Large intestine (tissue), 12 donors: ENCODE results near the gene ARMC6. TPM values are rescaled to one million over a fixed set of nuclear protein-coding genes. Genes with fewer than 3 reads are reported as not detected.

Experiments used
- DNase-seq, 2 donors: peaks; one replicate each; pipeline versions ENCODE4 v3.0.0 to v3.0.0-alpha.2; 2013
- H3K27ac ChIP-seq: one replicate; pipeline ENCODE4 v1.5.1; 2013; ENCODE audit warnings: low read length
- H3K27me3 ChIP-seq: 2 replicates; pipeline ENCODE4 v1.6.1; 2013; ENCODE audit warnings: low read length; ENCODE audit not compliant: control insufficient read depth, insufficient read depth
- H3K36me3 ChIP-seq: 2 replicates; pipeline ENCODE4 v1.6.1; 2013; ENCODE audit warnings: low read length; ENCODE audit not compliant: control insufficient read depth, insufficient read depth
- H3K4me1 ChIP-seq: one replicate; pipeline ENCODE4 v1.6.1; 2013; ENCODE audit warnings: low read length; ENCODE audit not compliant: control insufficient read depth, insufficient read depth
- H3K4me3 ChIP-seq: one replicate; pipeline ENCODE4 v1.5.1; 2013; ENCODE audit warnings: low read length
- H3K9me3 ChIP-seq: one replicate; pipeline ENCODE4 v1.6.1; 2013; ENCODE audit warnings: mild to moderate bottlenecking, low read depth, low read length, moderate library complexity; ENCODE audit not compliant: control insufficient read depth
- WGBS: methylation state at CpG from one replicate; pipeline ENCODE4 v1.1.5; 2013; ENCODE audit warnings: low lambda C conversion rate; ENCODE audit not compliant: insufficient coverage; 5-methylcytosine and 5-hydroxymethylcytosine counted together
- long read RNA-seq, 11 donors: transcript quantifications; one replicate each; lab custom pipeline, GENCODE V29; 2026
- polyA plus RNA-seq: library from polyadenylated mRNA; unstranded; fragments of 120-200 nt; gene quantifications from one replicate; pipeline ENCODE4 v1.2.1, GENCODE V29; 2013

ARMC6 gene
- 21.0 TPM for polyA plus RNA-seq
- long read RNA-seq, donor 1, transcript ARMC6-202 (8 exons, 2,383 nt): major isoform, 5 of 10 reads
- long read RNA-seq, donor 1, partial matches to known transcripts: 0 of 10 reads
- long read RNA-seq, donor 1, other reads (novel, unspliced or antisense): 0 of 10 reads
- long read RNA-seq, donor 2, transcript ARMC6-202 (8 exons, 2,383 nt): major isoform, 5 of 26 reads
- long read RNA-seq, donor 2, partial matches to known transcripts: 15 of 26 reads
- long read RNA-seq, donor 2, other reads (novel, unspliced or antisense): 0 of 26 reads
- long read RNA-seq, donor 3: 0 reads
- long read RNA-seq, donor 4, partial matches to known transcripts: 0 of 1 reads
- long read RNA-seq, donor 4, other reads (novel, unspliced or antisense): 0 of 1 reads
- long read RNA-seq, donor 5, partial matches to known transcripts: 0 of 2 reads
- long read RNA-seq, donor 5, other reads (novel, unspliced or antisense): 0 of 2 reads
- long read RNA-seq, donor 6, transcript ARMC6-202 (8 exons, 2,383 nt): major isoform, 6 of 6 reads
- long read RNA-seq, donor 6, partial matches to known transcripts: 0 of 6 reads
- long read RNA-seq, donor 6, other reads (novel, unspliced or antisense): 0 of 6 reads
- long read RNA-seq, donor 7, partial matches to known transcripts: 0 of 2 reads
- long read RNA-seq, donor 7, other reads (novel, unspliced or antisense): 0 of 2 reads
- long read RNA-seq, donor 8, transcript ARMC6-202 (8 exons, 2,383 nt): major isoform, 7 of 10 reads
- long read RNA-seq, donor 8, partial matches to known transcripts: 0 of 10 reads
- long read RNA-seq, donor 8, other reads (novel, unspliced or antisense): 0 of 10 reads
- long read RNA-seq, donor 9, partial matches to known transcripts: 0 of 5 reads
- long read RNA-seq, donor 9, other reads (novel, unspliced or antisense): 0 of 5 reads
- long read RNA-seq, donor 10, transcript ARMC6-202 (8 exons, 2,383 nt): major isoform, 6 of 16 reads
- long read RNA-seq, donor 10, transcript ARMC6-206 (9 exons, 2,488 nt): minor isoform, 5 of 16 reads
- long read RNA-seq, donor 10, partial matches to known transcripts: 5 of 16 reads
- long read RNA-seq, donor 10, other reads (novel, unspliced or antisense): 0 of 16 reads
- long read RNA-seq, donor 11, partial matches to known transcripts: 0 of 4 reads
- long read RNA-seq, donor 11, other reads (novel, unspliced or antisense): 0 of 4 reads

GRCh38 chr19:19033426-19034203 is at the start of gene ARMC6, which contains the start of gene SUGP2:
Gene ARMC6 (plus strand): TSS chr19:19033603. CDS start chr19:19034210, 607 bp downstream.
Gene SUGP2 (minus strand): TSS chr19:19033517. CDS start chr19:19031071, 2,446 bp downstream.
- WGBS: no CpG with 5 or more reads among the region's 94 CpGs
- DNase-seq: peak; percentile 87 to 95
- Histone ChIP-seq H3K9me3 (no peaks in the 10 kb centered on the region), H3K27ac (peak within 1 kb of the TSS; percentile 86), H3K27me3 (no peaks in the 10 kb centered on the region), H3K4me1 (peaks cover 13% of the 10 kb centered on the region), H3K36me3 (peaks cover 28% of the 10 kb centered on the region), H3K4me3 (peak within 1 kb of the TSS; percentile 89)

- no peaks in the 10 kb centered on the region for H3K36me3 ChIP-seq
- DNase-seq: no peak
- H3K4me1 ChIP-seq: peaks cover 2% of the 10 kb centered on the region
- WGBS: no CpG with 5 or more reads among the region's 3 CpGs
- no peak overlapping the region for H3K4me3 ChIP-seq
- no peaks in the 10 kb centered on the region for H3K9me3 ChIP-seq
- no peak overlapping the region for H3K27ac ChIP-seq
- peaks cover 6% of the 10 kb centered on the region for H3K27me3 ChIP-seq
Observed at GRCh38 chr19:18984251-18984650, 49.2 kb upstream of the ARMC6 start.

- Histone ChIP-seq H3K9me3 (no peaks in the 10 kb centered on the region), H3K4me1 (peaks cover 2% of the 10 kb centered on the region), H3K4me3 (no peak overlapping the region), H3K36me3 (peaks cover 2% of the 10 kb centered on the region), H3K27ac (no peak overlapping the region), H3K27me3 (peaks cover 6% of the 10 kb centered on the region)
- no peak for DNase-seq
- 73% methylated on average over 2 of the region's 7 CpGs for WGBS
Observed at GRCh38 chr19:18985257-18985656, 48.1 kb upstream of the ARMC6 start.

GRCh38 chr19:18987456-18987855 is 45.9 kb upstream of the ARMC6 start:
- H3K27me3 ChIP-seq: peaks cover 5% of the 10 kb centered on the region
- no peak overlapping the region for H3K4me3 ChIP-seq
- H3K27ac ChIP-seq: no peak overlapping the region
- no CpG with 5 or more reads among the region's 4 CpGs for WGBS
- peaks cover 2% of the 10 kb centered on the region for H3K4me1 ChIP-seq
- no peaks in the 10 kb centered on the region for H3K9me3 ChIP-seq
- peaks cover 16% of the 10 kb centered on the region for H3K36me3 ChIP-seq
- DNase-seq: no peak

- peaks cover 35% of the 10 kb centered on the region for H3K36me3 ChIP-seq
- no peak overlapping the region for H3K27ac ChIP-seq
- 90% methylated on average over 2 of the region's 10 CpGs for WGBS
- DNase-seq: no peak
- peaks cover 3% of the 10 kb centered on the region for H3K27me3 ChIP-seq
- no peak overlapping the region for H3K4me3 ChIP-seq
- no peaks in the 10 kb centered on the region for H3K9me3 ChIP-seq
- peaks cover 2% of the 10 kb centered on the region for H3K4me1 ChIP-seq
Observed at GRCh38 chr19:18989316-18989715, 44.1 kb upstream of the ARMC6 start.

GRCh38 chr19:18990128-18990708 is 43.2 kb upstream of the ARMC6 start:
- H3K36me3 ChIP-seq: peaks cover 40% of the 10 kb centered on the region

GRCh38 chr19:18991006-18991405 is 42.4 kb upstream of the ARMC6 start:
- H3K27me3 ChIP-seq: peaks cover 3% of the 10 kb centered on the region
- no CpG with 5 or more reads among the region's 16 CpGs for WGBS
- peaks cover 45% of the 10 kb centered on the region for H3K36me3 ChIP-seq
- no peak overlapping the region for H3K4me3 ChIP-seq
- no peak for DNase-seq
- no peaks in the 10 kb centered on the region for H3K9me3 ChIP-seq
- H3K4me1 ChIP-seq: peaks cover 7% of the 10 kb centered on the region
- H3K27ac ChIP-seq: no peak overlapping the region

More at GRCh38 chr19:18990128-18990708, 43.2 kb upstream of the ARMC6 start:
- Histone ChIP-seq H3K27ac (no peak overlapping the region), H3K27me3 (peaks cover 3% of the 10 kb centered on the region), H3K9me3 (no peaks in the 10 kb centered on the region), H3K4me1 (peaks cover 2% of the 10 kb centered on the region), H3K4me3 (no peak overlapping the region)
- no CpG with 5 or more reads among the region's 5 CpGs for WGBS
- no peak for DNase-seq

GRCh38 chr19:18991468-18991867 is 41.9 kb upstream of the ARMC6 start:
- Histone ChIP-seq H3K9me3 (no peaks in the 10 kb centered on the region), H3K36me3 (peaks cover 45% of the 10 kb centered on the region), H3K27me3 (peaks cover 3% of the 10 kb centered on the region), H3K4me1 (peaks cover 7% of the 10 kb centered on the region), H3K27ac (no peak overlapping the region), H3K4me3 (no peak overlapping the region)
- WGBS: no CpG with 5 or more reads among the region's 14 CpGs
- DNase-seq: no peak

GRCh38 chr19:18992696-18993095 is 40.7 kb upstream of the ARMC6 start:
- H3K4me3 ChIP-seq: no peak overlapping the region
- no peaks in the 10 kb centered on the region for H3K27me3 ChIP-seq
- peaks cover 4% of the 10 kb centered on the region for H3K4me1 ChIP-seq
- no peak for DNase-seq
- no peaks in the 10 kb centered on the region for H3K9me3 ChIP-seq
- peaks cover 52% of the 10 kb centered on the region for H3K36me3 ChIP-seq
- WGBS: no CpG with 5 or more reads among the region's 8 CpGs
- no peak overlapping the region for H3K27ac ChIP-seq
